HL-60 (cell line): ENCODE results near the gene RAB3C.

Experiments
- DNase-seq, 2 experiments: peaks; one replicate each; pipeline ENCODE4 v3.0.0-alpha.2; 2010 to 2020; ENCODE audit warnings: low read depth in 1 of 2, low spot score in 1 of 2
- H3K27ac ChIP-seq: fragments of 250-450 bp; sonication (Bioruptor Pico); replicated peaks from 2 replicates; pipeline ENCODE4 v1.5.1; 2020; ENCODE audit warnings: mild to moderate bottlenecking, moderate library complexity
- H3K27me3 ChIP-seq: fragments of 250-450 bp; sonication (Bioruptor Pico); 2 replicates; pipeline ENCODE4 v1.5.1; 2021; ENCODE audit warnings: mild to moderate bottlenecking, moderate library complexity; ENCODE audit not compliant: insufficient read depth, poor library complexity, severe bottlenecking
- H3K4me3 ChIP-seq: replicated peaks from 2 replicates; pipeline ENCODE4 v1.5.1; 2011; ENCODE audit warnings: mild to moderate bottlenecking, control low read depth, low read length; ENCODE audit not compliant: insufficient read depth
- GABPA ChIP-seq: IDR thresholded peaks from 2 replicates; pipeline ENCODE4 v1.6.1; 2012; ENCODE audit warnings: low read depth
- POLR2AphosphoS5 ChIP-seq: IDR thresholded peaks from 2 replicates; pipeline ENCODE4 v1.6.1; 2012; ENCODE audit warnings: low read depth
- SPI1 ChIP-seq: IDR thresholded peaks from 2 replicates; pipeline ENCODE4 v1.6.1; 2012; ENCODE audit warnings: low read depth, mild to moderate bottlenecking, borderline replicate concordance
- TF ChIP-seq, protein P1 (sequence below): IDR thresholded peaks from one replicate; pipeline ENCODE4 v1.5.1; 2011; ENCODE audit warnings: low read length, control low read depth, inconsistent platforms; ENCODE audit not compliant: insufficient read depth
- TF ChIP-seq, protein P2 (sequence below): IDR thresholded peaks from 2 replicates; pipeline ENCODE4 v1.6.1; 2012; ENCODE audit warnings: low read depth; ENCODE audit not compliant: insufficient replicate concordance

Gene RAB3C

DNA sequence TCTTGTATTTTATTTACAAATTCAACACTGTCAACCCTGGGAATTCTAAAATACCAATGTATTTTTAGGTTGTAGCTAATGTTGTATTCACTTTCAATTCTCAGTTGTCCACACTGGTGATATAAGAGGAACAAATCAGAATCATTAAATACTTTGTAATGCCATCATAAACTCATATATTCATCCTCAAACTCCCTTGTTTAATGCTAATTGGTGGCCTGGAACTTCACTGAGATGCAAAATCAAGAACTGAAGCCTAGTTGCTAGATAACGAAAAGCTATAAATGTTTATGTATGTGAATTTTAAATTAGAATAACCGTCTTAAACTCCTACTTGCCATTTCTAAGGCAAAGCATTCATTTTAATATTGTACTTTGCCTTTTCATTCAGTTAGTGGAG lies 274.7 kb downstream of the RAB3C start:
- TF ChIP-seq, protein P1, sequence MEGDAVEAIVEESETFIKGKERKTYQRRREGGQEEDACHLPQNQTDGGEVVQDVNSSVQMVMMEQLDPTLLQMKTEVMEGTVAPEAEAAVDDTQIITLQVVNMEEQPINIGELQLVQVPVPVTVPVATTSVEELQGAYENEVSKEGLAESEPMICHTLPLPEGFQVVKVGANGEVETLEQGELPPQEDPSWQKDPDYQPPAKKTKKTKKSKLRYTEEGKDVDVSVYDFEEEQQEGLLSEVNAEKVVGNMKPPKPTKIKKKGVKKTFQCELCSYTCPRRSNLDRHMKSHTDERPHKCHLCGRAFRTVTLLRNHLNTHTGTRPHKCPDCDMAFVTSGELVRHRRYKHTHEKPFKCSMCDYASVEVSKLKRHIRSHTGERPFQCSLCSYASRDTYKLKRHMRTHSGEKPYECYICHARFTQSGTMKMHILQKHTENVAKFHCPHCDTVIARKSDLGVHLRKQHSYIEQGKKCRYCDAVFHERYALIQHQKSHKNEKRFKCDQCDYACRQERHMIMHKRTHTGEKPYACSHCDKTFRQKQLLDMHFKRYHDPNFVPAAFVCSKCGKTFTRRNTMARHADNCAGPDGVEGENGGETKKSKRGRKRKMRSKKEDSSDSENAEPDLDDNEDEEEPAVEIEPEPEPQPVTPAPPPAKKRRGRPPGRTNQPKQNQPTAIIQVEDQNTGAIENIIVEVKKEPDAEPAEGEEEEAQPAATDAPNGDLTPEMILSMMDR: no peak
- no peak for TF ChIP-seq GABPA
- TF ChIP-seq, protein P2, sequence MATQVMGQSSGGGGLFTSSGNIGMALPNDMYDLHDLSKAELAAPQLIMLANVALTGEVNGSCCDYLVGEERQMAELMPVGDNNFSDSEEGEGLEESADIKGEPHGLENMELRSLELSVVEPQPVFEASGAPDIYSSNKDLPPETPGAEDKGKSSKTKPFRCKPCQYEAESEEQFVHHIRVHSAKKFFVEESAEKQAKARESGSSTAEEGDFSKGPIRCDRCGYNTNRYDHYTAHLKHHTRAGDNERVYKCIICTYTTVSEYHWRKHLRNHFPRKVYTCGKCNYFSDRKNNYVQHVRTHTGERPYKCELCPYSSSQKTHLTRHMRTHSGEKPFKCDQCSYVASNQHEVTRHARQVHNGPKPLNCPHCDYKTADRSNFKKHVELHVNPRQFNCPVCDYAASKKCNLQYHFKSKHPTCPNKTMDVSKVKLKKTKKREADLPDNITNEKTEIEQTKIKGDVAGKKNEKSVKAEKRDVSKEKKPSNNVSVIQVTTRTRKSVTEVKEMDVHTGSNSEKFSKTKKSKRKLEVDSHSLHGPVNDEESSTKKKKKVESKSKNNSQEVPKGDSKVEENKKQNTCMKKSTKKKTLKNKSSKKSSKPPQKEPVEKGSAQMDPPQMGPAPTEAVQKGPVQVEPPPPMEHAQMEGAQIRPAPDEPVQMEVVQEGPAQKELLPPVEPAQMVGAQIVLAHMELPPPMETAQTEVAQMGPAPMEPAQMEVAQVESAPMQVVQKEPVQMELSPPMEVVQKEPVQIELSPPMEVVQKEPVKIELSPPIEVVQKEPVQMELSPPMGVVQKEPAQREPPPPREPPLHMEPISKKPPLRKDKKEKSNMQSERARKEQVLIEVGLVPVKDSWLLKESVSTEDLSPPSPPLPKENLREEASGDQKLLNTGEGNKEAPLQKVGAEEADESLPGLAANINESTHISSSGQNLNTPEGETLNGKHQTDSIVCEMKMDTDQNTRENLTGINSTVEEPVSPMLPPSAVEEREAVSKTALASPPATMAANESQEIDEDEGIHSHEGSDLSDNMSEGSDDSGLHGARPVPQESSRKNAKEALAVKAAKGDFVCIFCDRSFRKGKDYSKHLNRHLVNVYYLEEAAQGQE: no peak
- TF ChIP-seq POLR2AphosphoS5: no peak
- no peak for TF ChIP-seq SPI1
- no peak overlapping the region for H3K4me3 ChIP-seq
- H3K27ac ChIP-seq: no peak overlapping the region
- no peaks in the 10 kb centered on the region for H3K27me3 ChIP-seq
- DNase-seq: no peak

DNA sequence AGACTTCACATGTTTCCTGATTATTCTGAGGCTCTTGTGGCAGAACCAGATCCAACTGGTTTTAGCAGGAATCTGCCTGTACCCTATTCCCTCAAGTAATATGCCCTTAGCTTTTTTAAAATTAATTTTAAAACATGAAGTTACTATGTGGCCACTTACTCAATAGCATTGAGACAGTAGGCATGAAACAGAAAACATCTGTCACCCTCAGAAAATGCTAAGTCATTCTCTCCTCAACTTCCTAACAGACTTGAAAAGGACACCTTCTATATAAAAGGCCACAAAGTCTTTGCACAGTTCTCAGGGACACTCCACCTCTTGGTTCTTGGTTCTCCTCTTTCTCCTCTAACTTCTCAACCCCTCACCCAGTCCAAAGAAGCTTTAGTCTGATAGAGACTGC lies 277.8 kb downstream of the RAB3C start:
- TF ChIP-seq, protein P2: no peak
- no peak for TF ChIP-seq GABPA
- TF ChIP-seq SPI1: no peak
- TF ChIP-seq POLR2AphosphoS5: no peak
- TF ChIP-seq, protein P1: no peak
- H3K4me3 ChIP-seq: no peak overlapping the region
- DNase-seq: peak; percentile 14 to 51
- H3K27me3 ChIP-seq: no peaks in the 10 kb centered on the region
- H3K27ac ChIP-seq: peak overlapping the region; percentile 82

DNA sequence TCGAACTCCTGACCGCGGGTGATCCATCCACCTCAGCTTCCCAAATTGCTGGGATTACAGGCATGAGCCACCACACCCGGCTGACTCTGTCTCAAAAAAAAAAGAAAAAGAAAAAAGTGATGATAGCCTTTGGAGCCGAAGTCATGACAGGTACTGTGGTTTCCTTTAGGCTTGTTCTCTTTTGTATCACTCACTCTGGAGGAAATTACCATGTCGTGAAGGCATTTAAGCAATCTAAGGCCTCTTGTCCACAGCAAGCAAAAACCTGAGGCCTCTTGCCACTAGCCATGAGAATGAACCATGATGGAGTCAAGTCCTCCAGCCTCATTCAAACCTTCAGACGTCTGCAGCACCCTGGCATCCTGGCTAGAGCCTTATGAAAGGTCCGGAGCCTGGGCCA lies 286.1 kb downstream of the RAB3C start:
- TF ChIP-seq, protein P1: no peak
- TF ChIP-seq POLR2AphosphoS5 (no peak), SPI1 (no peak), GABPA (no peak)
- TF ChIP-seq, protein P2: no peak
- no peak for DNase-seq
- Histone ChIP-seq H3K27me3 (no peaks in the 10 kb centered on the region), H3K4me3 (no peak overlapping the region), H3K27ac (no peak overlapping the region)
